B cell (primary cell): ENCODE measurements around the gene EIF5.

Experiments used
- EZH2 ChIP-seq: IDR thresholded peaks from 2 replicates; pipeline ENCODE4 v1.6.1; 2012; ENCODE audit warnings: borderline replicate concordance, low read depth, mild to moderate bottlenecking, moderate library complexity, low read length; ENCODE audit not compliant: insufficient read depth, poor library complexity, severe bottlenecking
- TF ChIP-seq, protein P1 (sequence below): fragments of 200-600 bp; IDR thresholded peaks from one replicate; pipeline ENCODE4 v1.8.0; 2022; ENCODE audit warnings: antibody characterized with exemption, mild to moderate bottlenecking

DNA sequence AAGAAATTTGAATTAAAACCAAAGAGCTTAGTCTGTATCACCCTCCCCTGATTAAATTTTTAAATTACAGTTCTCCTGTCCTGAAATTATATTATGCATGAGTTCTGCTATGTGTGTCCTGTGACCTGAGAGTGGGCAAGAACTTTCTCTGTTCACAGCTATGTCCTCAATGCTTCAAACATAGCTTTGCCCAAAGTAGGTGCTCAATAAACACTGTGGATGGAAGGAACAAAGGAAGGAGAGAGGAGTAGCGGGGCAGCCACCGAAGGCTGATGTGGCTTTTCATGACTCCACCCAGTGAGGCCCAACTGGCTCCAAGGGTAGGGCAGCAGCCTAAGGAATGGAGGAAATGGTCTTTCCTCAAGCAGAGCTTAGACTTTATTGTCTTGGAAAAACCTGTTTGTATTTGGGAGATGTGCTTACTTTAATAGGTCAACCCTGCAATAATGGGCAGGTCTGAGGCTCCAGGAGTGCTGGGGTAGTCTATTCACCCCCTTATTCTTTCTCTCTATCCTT lies 43.5 kb downstream of the EIF5 start:
- TF ChIP-seq, protein P1, sequence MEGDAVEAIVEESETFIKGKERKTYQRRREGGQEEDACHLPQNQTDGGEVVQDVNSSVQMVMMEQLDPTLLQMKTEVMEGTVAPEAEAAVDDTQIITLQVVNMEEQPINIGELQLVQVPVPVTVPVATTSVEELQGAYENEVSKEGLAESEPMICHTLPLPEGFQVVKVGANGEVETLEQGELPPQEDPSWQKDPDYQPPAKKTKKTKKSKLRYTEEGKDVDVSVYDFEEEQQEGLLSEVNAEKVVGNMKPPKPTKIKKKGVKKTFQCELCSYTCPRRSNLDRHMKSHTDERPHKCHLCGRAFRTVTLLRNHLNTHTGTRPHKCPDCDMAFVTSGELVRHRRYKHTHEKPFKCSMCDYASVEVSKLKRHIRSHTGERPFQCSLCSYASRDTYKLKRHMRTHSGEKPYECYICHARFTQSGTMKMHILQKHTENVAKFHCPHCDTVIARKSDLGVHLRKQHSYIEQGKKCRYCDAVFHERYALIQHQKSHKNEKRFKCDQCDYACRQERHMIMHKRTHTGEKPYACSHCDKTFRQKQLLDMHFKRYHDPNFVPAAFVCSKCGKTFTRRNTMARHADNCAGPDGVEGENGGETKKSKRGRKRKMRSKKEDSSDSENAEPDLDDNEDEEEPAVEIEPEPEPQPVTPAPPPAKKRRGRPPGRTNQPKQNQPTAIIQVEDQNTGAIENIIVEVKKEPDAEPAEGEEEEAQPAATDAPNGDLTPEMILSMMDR = no peak
- no peak for TF ChIP-seq EZH2
